Hematopoietic multipotent progenitor cell (in vitro differentiated cells): ENCODE data around the gene KCNAB2. TPM values are rescaled to one million over a fixed set of nuclear protein-coding genes. Genes with fewer than 3 reads are reported as not detected.

Experiments used
- DNase-seq, 3 donors: peaks; one replicate each; pipeline ENCODE4 v3.0.0-alpha.2; 2011 to 2015; ENCODE audit warnings: low read depth in 2 of 3, low spot score in 2 of 3
- total RNA-seq: library from RNA; depleted of rRNA; stranded (reverse); fragments of >200 nt; gene quantifications from one replicate; pipeline ENCODE4 v1.2.3, GENCODE V29; 2012

The KCNAB2 gene
- total RNA-seq, 1 donor = 96.4 TPM

- no peak for DNase-seq
Measured at GRCh38 chr1:6077506-6077905, 31.8 kb downstream of the KCNAB2 start.

GRCh38 chr1:6077919-6078318 lies 32.2 kb downstream of the KCNAB2 start:
- no peak for DNase-seq

- no peak for DNase-seq
Measured at GRCh38 chr1:6080469-6080868, 34.8 kb downstream of the KCNAB2 start.

DNA sequence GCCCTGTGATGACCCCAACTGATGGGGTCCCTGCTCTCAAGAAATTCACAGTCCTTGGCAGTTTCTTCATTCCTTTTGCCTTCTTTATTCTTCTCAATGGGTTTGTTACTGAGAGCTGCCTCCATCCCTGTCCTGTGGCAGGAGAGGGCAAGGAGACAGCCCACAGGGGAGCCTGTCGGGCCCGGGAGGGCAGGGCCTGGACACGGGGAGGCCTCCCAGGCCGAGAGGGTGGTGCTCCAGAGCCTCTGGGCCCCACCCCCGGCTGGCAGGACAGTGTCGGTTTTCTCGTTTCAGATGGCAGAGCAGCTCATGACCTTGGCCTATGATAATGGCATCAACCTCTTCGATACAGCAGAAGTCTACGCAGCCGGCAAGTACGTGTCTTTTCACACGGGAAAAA lies 36.2 kb downstream of the KCNAB2 start:
- DNase-seq = no peak

- no peak for DNase-seq
Measured at GRCh38 chr1:6082430-6082971, 36.8 kb downstream of the KCNAB2 start.

DNA sequence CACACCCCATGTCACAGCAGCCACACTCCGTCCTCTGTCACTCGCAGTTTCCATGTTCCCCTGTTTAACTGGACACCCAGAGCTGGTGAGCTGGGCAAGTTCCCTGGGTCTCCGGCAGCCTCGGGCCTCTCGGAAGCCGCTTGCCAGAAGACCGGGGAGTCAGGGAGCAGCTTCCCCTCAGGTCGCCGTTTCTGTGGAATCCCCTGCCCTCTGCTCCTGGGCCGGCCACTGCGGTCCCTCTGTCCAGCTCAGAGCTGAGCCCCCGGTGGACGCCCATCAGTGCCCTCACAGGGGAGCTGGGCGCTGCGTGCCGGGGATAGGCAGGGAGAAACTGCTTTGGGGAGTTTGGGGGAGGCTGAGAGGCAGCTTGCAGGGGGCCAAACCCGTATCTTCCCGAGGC lies 37.7 kb downstream of the KCNAB2 start:
- no peak for DNase-seq

DNA sequence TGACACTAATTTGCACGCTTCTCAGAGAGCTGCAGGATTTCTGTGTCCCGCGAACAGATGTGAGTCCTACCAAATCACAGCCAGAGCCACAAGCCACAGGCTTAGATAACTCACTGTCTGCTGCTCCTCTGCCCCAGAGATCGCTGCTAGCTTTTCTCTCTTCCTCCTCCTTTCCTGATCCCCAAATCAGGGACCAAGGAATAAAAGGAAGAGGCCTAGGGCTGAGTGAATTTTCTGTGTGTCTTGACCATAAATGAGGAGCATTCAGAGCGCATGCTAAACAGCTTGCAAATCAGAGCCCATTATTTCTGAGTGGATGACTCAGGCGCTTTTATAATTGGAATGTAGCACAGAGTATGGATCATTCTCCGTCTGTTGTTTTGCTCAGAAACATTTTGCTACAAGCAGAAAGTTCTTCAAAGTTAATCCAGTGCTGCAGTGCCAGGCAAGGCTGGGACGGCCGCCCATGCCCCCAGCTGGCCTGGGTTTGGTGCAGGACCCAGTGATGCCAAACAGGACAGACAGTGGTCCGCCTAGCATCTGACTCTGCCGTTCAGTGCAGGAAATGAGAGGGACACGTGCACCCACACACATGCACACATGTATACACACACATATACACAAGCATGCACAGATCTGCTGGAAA lies 38.2 kb downstream of the KCNAB2 start:
- DNase-seq = no peak

GRCh38 chr1:6084781-6085495 lies 39.2 kb downstream of the KCNAB2 start:
- no peak for DNase-seq

DNA sequence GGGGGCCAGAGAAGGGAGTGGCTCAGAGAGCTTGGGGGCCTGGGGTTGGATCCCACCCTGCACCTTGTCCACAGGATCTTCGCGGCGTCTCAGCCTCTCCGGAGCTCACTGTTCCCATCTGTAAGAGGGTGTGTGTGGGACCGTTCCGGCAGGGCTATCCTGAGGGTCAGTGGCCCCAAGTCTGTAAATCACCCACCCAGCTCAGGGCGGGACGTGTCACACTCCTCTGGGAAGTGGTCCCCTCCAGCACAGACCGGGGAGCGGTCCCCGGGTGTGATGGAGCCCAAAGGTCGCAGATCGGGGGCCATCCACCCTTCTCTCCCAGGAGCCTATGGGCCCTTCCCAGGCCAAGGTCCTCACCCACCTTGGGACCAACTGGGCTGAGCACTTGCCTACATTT lies 40.0 kb downstream of the KCNAB2 start:
- DNase-seq = no peak

DNA sequence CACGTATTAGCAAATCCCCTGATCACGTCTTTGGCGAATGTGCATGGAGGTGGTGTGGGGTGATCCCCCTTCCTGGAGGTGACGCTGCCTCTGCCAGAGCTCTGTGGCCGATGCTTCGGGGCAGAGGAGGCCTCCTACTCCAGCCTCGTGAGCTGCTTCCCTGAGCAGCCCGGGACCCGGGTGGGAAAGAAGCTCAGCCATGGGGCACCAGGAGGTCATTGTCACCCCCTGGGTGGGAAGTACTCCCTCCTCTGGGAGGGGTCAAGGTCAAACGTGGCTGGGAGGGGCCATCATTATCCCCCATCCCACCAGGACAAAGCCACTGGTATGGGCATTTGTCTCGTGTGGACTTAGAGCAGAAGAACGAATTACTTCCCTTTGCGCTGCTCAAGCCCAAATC lies 40.7 kb downstream of the KCNAB2 start:
- no peak for DNase-seq

DNA sequence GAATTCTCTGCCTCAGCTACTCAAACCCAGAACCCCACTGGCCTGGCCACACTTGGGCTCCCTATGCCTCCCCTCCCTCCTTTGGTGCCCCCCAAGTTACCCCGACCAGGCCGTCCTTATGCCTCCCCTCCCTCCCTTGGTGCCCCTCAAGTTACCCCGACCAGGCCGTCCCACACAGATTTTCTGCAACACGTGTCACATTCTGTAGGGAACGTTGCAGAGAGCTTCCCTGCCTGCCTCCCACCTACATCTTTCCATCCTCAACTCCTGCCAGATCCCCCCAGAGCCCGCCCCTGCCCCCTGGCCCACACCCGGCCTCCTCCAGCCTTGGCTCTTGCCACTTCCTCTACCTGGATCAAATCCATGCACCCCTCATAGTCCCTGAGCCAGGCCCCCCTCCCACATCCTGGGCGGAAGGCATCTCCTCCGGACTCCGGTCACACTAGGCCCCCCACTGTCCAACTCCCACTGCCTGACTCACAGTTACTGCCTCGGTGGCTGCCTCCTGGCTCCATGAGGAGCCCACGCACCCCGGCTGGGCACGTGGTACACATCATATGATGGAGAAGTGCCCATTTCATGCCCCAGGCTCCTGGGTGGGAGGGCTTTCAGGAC lies 41.2 kb downstream of the KCNAB2 start:
- DNase-seq = no peak

- DNase-seq = no peak
Measured at GRCh38 chr1:6087377-6087772, 41.7 kb downstream of the KCNAB2 start.

- DNase-seq = no peak
Measured at GRCh38 chr1:6087958-6088357, 42.3 kb downstream of the KCNAB2 start.

- no peak for DNase-seq
Measured at GRCh38 chr1:6088956-6089355, 43.3 kb downstream of the KCNAB2 start.

- DNase-seq = no peak
Measured at GRCh38 chr1:6090288-6090687, 44.6 kb downstream of the KCNAB2 start.

- no peak for DNase-seq
Measured at GRCh38 chr1:6090996-6091822, 45.5 kb downstream of the KCNAB2 start.

DNA sequence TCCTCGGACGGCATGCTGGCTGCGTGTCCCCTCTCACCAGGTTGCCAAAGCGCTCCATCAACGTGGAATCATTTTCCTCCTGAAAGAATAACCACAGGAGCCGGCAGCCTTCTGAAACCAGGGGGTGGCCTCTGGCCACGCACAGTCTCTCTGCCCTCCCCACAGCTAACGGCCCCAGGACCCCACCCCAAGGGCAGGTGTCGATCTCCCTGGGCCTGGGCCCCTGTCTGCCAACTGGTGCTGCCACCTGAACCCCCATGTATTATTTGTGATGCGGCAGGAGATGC lies 46.1 kb downstream of the KCNAB2 start:
- DNase-seq = no peak

GRCh38 chr1:6092211-6092610 lies 46.5 kb downstream of the KCNAB2 start:
- DNase-seq = no peak

GRCh38 chr1:6093071-6093470 lies 47.4 kb downstream of the KCNAB2 start:
- no peak for DNase-seq

DNA sequence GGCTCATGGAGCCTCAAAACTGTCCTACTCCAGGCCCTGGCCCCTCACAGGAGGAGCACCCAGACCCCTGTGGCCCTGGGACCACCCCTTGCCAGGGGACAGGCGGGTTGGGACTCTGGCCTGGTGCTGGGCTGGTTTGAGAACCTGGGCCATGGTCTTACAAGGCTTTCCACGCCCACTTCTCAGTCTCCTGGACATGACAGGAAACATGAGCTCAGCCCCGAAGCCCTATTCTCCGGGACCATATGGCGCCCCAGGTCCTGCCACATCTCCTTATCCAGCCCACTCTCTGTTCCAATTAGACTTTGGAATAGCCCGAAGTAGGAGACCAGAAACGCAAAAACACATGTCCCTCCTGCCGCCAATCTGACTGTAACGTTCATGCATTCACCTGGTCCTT lies 47.9 kb downstream of the KCNAB2 start:
- no peak for DNase-seq

- DNase-seq = no peak
Measured at GRCh38 chr1:6094246-6094645, 48.6 kb downstream of the KCNAB2 start.
